HG03025 (cell line): ENCODE measurements around the gene CACNA1S.

Experiments used
- ATAC-seq: cut with Tn5 transposase; IDR thresholded peaks from one replicate; pipeline ENCODE4 v1.9.1; 2021; ENCODE audit warnings: mild to moderate bottlenecking, moderate library complexity; ENCODE audit not compliant: unreplicated experiment, low FRiP score

Gene CACNA1S

GRCh38 chr1:201096041-201096461 is 16.2 kb downstream of the CACNA1S start:
- no peak for ATAC-seq

- no peak for ATAC-seq
Measured at GRCh38 chr1:201095581-201095980, 16.6 kb downstream of the CACNA1S start.

- ATAC-seq, result no peak
Measured at GRCh38 chr1:201094832-201095231, 17.4 kb downstream of the CACNA1S start.

DNA sequence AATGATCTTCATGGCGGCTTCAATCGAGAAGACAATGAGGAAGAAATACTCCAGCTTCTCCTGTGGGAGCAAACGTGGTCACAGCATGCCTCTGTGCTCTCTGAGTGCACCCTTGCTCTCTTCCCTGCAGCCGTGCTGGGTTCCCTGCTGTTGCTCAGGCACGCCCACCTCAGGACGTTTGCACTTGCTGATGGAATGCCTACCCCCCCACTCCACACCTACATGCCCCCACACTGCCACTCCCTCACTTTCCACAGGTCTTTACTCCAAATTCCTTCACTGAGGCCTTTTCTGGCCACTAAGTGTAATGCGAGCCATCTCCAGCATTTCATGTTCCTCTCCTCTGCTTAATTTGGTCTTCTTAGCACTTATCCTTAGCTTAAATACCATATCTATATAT is 18.3 kb downstream of the CACNA1S start:
- ATAC-seq, result no peak

DNA sequence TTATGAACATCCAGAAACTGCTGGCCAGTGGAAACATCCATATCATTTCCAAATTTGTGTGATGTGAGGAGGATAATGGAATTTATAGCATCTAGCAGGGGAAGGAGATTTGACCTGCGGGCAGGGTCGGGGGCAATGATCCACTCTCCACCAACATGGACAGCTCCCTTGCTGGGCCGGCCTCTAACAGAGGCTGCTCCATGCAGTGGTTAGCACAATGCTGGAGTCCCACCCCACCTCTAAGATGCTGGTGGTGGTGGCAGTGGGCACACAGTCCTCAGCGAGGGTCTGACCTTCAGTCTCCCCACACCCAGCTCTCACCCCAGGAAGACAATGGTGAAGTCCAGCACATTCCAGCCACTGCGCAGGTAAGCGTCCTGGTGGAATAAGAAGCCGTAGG is 18.7 kb downstream of the CACNA1S start:
- no peak for ATAC-seq

GRCh38 chr1:201092738-201093137 is 19.5 kb downstream of the CACNA1S start:
- no peak for ATAC-seq

DNA sequence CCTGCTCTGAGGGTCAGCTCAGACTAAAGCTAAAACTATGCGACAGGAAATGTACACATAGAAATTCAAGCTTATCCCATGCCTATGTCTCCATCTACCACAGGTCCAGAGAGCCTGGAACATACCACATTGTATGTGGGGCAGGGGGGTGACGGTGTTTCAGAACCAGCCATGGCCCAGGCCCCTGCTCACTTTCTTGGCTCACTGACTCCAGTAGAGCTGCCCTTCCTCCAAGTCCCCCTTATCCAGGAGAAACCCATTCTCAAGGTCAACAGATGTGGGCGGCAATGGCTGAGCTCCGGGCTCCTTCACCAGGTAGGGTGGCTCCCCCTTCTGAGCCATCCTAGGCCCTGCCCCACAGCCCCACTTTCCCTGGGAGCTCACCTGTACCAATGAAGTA is 21.0 kb downstream of the CACNA1S start:
- no peak for ATAC-seq

DNA sequence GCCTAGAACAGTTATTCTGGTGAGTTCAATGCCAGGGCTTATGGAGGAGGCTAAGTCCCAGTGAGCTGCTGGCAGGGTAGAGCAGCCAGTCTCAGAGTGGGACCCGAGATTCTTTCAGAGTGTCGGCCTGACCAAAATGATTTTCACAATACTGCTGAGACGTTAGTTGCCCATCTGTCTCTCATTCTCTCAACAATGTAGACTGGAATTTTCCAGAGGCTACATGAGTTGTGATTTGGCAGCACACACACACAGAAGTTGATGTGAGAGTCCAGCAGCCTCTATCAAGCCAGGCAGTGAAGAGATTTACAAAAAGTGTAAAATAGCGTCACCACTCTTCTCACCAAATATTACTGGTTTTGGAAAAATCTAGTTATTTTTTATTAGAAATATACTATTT is 21.7 kb downstream of the CACNA1S start:
- ATAC-seq, result no peak

DNA sequence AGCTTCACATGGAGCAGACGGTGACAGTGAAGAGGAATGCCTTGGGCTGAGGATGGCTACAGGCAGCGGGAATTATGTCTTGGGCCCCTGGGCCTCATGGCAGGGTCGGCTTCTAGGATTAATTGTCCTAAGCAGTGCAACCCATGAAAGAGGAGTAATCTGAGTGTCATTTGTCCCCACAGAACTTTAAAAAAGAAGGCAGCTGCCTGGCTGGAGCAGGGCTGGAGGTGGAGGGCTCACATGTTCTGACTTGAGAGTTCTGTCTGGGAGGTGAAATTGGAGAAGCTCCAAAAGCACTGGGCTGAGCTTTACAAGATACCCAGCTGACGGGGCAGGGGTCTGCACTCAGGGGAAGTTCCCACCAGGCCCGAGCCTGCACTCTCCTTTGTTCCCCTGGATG is 22.6 kb downstream of the CACNA1S start:
- no peak for ATAC-seq

- ATAC-seq, result no peak
Measured at GRCh38 chr1:201088901-201089525, 23.2 kb downstream of the CACNA1S start.

DNA sequence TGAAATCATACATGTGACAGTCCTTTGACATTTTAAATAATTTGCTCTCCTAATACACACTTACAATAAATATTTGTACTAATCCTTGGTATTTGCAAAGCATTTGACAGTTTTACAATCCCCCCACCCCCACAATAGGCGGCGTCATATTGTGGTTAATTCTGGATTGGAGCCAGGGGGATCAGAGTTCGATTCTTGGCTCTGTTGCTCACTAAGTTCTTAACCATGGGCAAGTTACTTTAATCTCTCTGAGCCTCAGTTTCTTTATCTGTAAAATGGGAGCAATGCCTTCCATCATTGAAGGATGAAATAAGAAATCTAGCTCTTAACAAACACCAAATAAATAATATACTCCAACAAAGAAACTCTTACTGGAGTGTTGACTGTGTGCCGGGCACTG is 23.8 kb downstream of the CACNA1S start:
- no peak for ATAC-seq

- ATAC-seq, result no peak
Measured at GRCh38 chr1:201085902-201086735, 26.1 kb downstream of the CACNA1S start.

GRCh38 chr1:201084295-201084694 is 27.9 kb downstream of the CACNA1S start:
- no peak for ATAC-seq

- ATAC-seq, result no peak
Measured at GRCh38 chr1:201083741-201084140, 28.5 kb downstream of the CACNA1S start.

DNA sequence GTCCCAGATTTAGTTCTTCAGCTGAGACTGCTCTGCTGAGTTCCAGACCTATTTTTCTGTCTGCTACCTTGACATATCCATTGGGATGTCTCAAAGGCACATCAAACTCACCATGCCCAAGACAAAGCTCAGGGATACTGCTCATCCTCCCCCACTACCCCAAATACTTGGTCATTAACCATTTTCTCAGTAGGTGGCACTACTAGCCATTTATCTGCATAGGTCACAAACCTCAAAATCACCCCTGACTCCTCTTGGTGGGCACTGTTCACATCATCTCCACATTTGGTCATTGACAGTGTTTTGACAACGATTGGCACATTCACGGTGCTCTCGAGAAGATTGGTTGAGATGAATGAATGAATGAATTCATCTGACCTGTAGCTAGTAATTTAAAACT is 32.1 kb downstream of the CACNA1S start:
- ATAC-seq, result no peak

DNA sequence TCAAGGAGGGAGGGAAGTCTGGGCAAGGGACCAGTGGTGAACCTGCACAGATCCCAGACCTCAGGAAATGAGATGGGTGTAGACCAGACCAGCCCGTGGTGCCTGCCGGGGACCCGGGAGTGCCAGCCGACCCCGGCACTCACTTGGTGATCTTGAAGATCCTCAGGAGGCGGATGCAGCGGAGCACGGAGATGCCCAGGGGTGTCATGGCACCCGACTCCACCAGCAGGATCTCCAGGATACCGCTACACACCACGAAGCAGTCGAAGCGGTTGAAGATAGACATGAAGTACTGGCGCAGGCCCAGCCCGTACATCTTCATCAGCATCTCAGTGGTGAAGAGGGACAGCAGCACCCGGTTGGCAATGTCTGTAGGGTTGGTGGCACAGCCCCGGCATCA is 34.5 kb downstream of the CACNA1S start:
- no peak for ATAC-seq

DNA sequence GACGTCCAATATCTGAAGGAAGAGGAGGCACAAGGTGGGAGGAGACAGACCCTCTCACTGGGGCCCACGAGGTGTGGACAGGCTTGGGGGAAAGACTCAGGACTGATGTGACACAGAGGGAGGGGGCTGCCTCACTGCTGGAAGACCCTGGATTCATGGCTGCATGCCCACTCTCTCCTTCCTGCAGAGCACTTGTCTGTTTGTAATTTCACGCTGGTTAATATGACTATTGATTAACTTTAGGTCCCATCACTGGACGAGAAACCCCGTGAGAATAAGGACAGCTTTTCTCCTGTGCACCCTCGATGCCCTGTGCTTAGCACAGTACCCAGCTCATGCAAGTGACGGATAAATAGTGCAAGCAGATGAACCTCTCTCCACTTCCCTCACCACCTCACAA is 35.1 kb downstream of the CACNA1S start:
- no peak for ATAC-seq

DNA sequence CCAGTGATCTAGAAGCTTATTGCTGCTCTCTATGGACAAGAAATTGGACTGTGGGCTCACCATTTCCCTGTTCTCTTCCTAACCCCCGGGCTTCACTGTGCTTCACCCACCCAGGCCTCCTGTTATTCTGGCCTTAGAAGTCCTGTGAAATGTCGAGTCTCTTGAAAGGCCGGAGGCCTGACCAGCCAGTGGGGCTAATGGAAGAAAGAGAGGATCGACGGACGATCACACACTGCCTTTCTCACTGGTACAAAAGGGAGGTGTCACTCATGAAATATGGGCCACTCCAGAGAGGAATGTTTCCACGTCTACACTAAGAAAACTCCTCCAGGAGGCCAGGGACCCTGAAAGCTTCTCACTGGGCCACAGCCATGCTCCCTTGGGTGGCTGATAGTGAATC is 36.1 kb downstream of the CACNA1S start:
- ATAC-seq, result no peak

DNA sequence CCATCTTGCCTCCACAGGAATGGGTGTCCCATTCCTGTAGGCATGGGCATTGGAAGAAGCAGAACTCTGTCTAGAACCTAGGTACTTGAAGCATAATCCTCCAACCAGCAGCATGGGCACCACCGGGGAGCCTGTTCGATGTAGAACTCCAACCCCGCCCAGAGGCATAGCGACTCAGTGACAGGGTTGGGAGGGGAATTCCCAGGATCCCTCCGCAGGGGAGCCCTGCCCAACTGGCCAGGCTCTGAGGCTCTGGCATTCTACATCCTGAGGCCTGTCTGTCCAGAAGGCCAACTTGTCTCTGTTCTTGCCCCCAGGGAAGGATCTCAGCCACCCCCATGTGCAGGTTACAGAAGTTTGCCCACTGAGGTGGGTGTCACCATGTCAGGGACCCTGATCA is 38.2 kb downstream of the CACNA1S start:
- ATAC-seq, result no peak

- no peak for ATAC-seq
Measured at GRCh38 chr1:201072922-201073321, 39.3 kb downstream of the CACNA1S start.

DNA sequence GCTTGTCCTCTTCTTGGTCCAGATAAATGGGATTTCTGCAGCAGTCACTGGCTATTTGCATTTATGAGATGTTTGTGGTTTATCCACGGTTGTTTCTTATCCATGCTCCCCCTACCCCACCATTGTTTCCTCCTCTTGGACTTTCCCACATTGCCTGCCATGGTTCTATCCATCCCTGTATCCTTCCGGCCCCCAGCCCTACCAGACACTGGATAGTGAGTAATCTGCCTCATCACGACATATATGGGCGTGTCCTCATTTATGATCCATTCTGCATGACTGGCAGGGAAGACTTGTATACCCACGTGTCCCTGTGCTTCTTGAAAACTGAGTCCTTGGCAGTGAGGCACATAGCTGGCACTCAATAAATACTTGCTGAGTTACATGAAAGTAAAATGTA is 40.1 kb downstream of the CACNA1S start:
- no peak for ATAC-seq

- ATAC-seq, result no peak
Measured at GRCh38 chr1:201069636-201070035, 42.6 kb downstream of the CACNA1S start.
